Stomach (tissue), 9 donors: ENCODE data around the gene RNF39. TPM values are rescaled to one million over a fixed set of nuclear protein-coding genes. Genes with fewer than 3 reads are reported as not detected.

ENCODE experiments used
- DNase-seq, 2 donors: peaks; one replicate each; pipeline versions ENCODE4 v3.0.0 to v3.0.0-alpha.2; 2013 to 2019
- H3K27ac ChIP-seq, 5 donors: fragments of 200-600 bp in 4 of 5; sonication (generic) in 4 of 5; one replicate each; pipeline ENCODE4 v1.5.1; 2013 to 2019; ENCODE audit warnings: mild to moderate bottlenecking in 1 of 5, moderate library complexity in 1 of 5
- H3K27me3 ChIP-seq, 3 donors: fragments of 200-600 bp; sonication (generic); one replicate each; pipeline ENCODE4 v1.5.1; 2017 to 2019; ENCODE audit warnings: mixed run types in 1 of 3
- H3K36me3 ChIP-seq, 4 donors: fragments of 200-600 bp; sonication (generic); 1 replicate in 3 of 4; 2 replicates in 1 of 4; pipeline ENCODE4 v1.5.1; 2016 to 2019
- H3K4me1 ChIP-seq, 4 donors: fragments of 200-600 bp; sonication (generic); one replicate each; pipeline ENCODE4 v1.5.1; 2016 to 2019
- H3K4me3 ChIP-seq, 4 donors: fragments of 200-600 bp; sonication (generic) in 3 of 4; one replicate each; pipeline ENCODE4 v1.5.1; 2016 to 2019; ENCODE audit warnings: mild to moderate bottlenecking in 1 of 4
- H3K9me3 ChIP-seq, 4 donors: fragments of 200-600 bp; sonication (generic); one replicate each; pipeline ENCODE4 v1.5.1; 2016 to 2019
- EP300 ChIP-seq: sonication (generic); formaldehyde crosslinking; IDR thresholded peaks from one replicate; pipeline ENCODE4 v1.6.1; 2017; ENCODE audit warnings: antibody characterized with exemption
- POLR2A ChIP-seq, 4 donors: fragments of 450-650 bp; IDR thresholded peaks; one replicate each; pipeline ENCODE4 v1.6.1; 2016; ENCODE audit warnings: antibody characterized with exemption in 4 of 4, control low read depth in 2 of 4, mild to moderate bottlenecking in 1 of 4, moderate library complexity in 1 of 4
- POLR2AphosphoS5 ChIP-seq, 3 donors: sonication (generic); formaldehyde crosslinking; IDR thresholded peaks; one replicate each; pipeline ENCODE4 v1.6.1; 2016; ENCODE audit warnings: antibody characterized with exemption in 3 of 3
- WGBS, 5 donors: extraction: QIAGEN DNeasy Blood & Tissue Kit in 3 of 5; methylation state at CpG; one replicate each; pipeline versions ENCODE4 v1.1.5 to v1.1.7; 2013 to 2018; 5-methylcytosine and 5-hydroxymethylcytosine counted together
- intact Hi-C: fragments of 100-400 bp; cut with DNase I; formaldehyde crosslinking; loops from one replicate; pipeline ENCODE4 v1.15.1; 2023; ENCODE audit warnings: low total_unique reads
- polyA plus RNA-seq, 3 donors: library from polyadenylated mRNA; stranded (reverse); fragments of 200-250 nt; gene quantifications; one replicate each; pipeline ENCODE4 v1.2.3, GENCODE V29; 2013
- small RNA-seq, 4 donors: library from RNA; depleted of rRNA; stranded (forward); fragments of <200 nt; gene quantifications; one replicate each; pipeline ENCODE3, GENCODE V24; 2016
- total RNA-seq, 5 donors: library from RNA; depleted of rRNA; stranded (reverse); fragments of >200 nt; gene quantifications; one replicate each; pipeline versions ENCODE4 v1.1.0 to v1.2.3, GENCODE V29; 2014 to 2016
- TF ChIP-seq, protein P1 (sequence below), 7 experiments: fragments of 450-650 bp in 4 of 7; fragments of 200-600 bp in 3 of 7; sonication (generic) in 3 of 7; IDR thresholded peaks; one replicate each; pipeline ENCODE4 v1.5.1; 2016 to 2019; ENCODE audit warnings: antibody characterized with exemption in 7 of 7, control low read depth in 2 of 7, mild to moderate bottlenecking in 1 of 7
- donor health status: healthy with polysubstance abuse.
- donor health status: Bipolar disorder and iron deficiency.
- donor health status: healthy.

RNF39 gene
- total and polyA plus RNA-seq, 8 donors: 0.18 to 13.5 (median 3.3) TPM; not detected in 2

DNA sequence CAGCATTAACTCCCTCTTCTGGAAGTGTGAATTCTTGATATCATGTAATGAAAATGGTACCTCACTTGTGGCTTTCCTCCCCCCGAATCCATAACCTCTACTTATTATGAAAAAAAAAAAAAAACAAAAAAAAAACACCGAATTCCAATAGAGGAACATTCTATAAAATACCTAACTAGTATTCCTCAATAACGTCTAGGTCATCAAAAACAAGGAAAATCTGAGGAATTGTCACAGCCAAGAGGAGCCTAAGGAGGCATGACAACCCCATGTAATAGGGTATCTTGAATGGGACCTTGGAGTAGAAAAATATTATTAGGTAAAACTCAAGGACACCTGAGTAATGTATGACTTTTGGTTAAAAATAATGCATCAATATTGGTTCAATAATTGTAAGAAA, 53.4 kb downstream of the RNF39 start:
- 84 to 92% (median 89%) methylated on average over 3 of the region's 3 CpGs for WGBS, 5 donors
- Histone ChIP-seq H3K9me3 (no peaks in the 10 kb centered on the region), H3K27me3 (no peaks in the 10 kb centered on the region), H3K4me1 (no peaks in the 10 kb centered on the region), H3K36me3 (peaks cover 0 to 37% (median 11%) of the 10 kb centered on the region in 4 donors), H3K4me3 (no peak overlapping the region), H3K27ac (no peak overlapping the region)
- intact Hi-C loops: no loop called here
- TF ChIP-seq POLR2A (IDR thresholded peaks at IDR 0.05): no peak
- DNase-seq: no peak

DNA sequence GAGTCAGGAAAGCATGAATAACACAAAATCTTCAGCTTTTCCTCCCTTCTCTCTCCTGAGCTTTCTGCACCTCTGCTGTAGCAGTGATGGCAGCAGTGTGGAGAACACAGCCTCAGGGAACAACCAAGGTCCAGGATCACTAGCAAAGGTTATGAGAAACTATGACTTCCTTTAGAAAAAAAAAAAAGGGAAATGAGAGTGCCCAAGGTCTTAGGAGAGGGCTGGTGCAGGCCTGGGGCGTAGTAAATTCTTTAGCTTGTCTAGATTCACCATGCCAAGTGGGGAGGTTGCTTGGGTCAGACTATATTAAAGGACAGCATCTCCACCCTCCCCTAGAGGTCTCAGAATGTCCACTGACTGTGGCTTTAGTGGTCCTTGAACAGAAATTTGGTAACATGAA, 54.9 kb downstream of the RNF39 start:
- no peak overlapping the region for H3K4me3 ChIP-seq
- no peaks in the 10 kb centered on the region for H3K9me3 ChIP-seq
- intact Hi-C loops: no loop called here
- H3K27me3 ChIP-seq: no peaks in the 10 kb centered on the region
- DNase-seq: no peak
- H3K36me3 ChIP-seq: peaks cover 0 to 37% (median 11%) of the 10 kb centered on the region in 4 donors
- no peak overlapping the region for H3K27ac ChIP-seq
- 39 to 95% (median 83%) methylated on average over 1 of the region's 1 CpG for WGBS, 5 donors
- H3K4me1 ChIP-seq: no peaks in the 10 kb centered on the region
- TF ChIP-seq POLR2AphosphoS5 (IDR thresholded peaks at IDR 0.05) (no peak), EP300 (no peak), POLR2A (IDR thresholded peaks at IDR 0.05) (no peak)
- TF ChIP-seq, protein P1, sequence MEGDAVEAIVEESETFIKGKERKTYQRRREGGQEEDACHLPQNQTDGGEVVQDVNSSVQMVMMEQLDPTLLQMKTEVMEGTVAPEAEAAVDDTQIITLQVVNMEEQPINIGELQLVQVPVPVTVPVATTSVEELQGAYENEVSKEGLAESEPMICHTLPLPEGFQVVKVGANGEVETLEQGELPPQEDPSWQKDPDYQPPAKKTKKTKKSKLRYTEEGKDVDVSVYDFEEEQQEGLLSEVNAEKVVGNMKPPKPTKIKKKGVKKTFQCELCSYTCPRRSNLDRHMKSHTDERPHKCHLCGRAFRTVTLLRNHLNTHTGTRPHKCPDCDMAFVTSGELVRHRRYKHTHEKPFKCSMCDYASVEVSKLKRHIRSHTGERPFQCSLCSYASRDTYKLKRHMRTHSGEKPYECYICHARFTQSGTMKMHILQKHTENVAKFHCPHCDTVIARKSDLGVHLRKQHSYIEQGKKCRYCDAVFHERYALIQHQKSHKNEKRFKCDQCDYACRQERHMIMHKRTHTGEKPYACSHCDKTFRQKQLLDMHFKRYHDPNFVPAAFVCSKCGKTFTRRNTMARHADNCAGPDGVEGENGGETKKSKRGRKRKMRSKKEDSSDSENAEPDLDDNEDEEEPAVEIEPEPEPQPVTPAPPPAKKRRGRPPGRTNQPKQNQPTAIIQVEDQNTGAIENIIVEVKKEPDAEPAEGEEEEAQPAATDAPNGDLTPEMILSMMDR (IDR thresholded peaks at IDR 0.05): no peak

Small RNAs within 50 kb of the gene (small RNA-seq; reads per million reads assigned to genes)
- gene RF02218 (0 reads per million in 4 donors), gene RF02219 (0 reads per million in 4 donors), gene RF02220 (0 reads per million in 4 donors)

Other genes with a start within 250 kb of the RNF39 start
- not detected for gene HLA-G, start 247.9 kb downstream of the RNF39 start, total RNA-seq
- 1 to 10 TPM in 1 of 3 donors, under 1 TPM in 1, not detected in 1; 0.10 to 3.6 TPM for gene HLA-G, start 247.9 kb downstream of the RNF39 start, polyA plus RNA-seq
- 100 to 1,000 TPM; 290 to 910 (median 313) TPM for gene HLA-A, start 133.2 kb downstream of the RNF39 start, total RNA-seq
- 100 to 1,000 TPM; 142 to 628 (median 276) TPM for gene HLA-A, start 133.2 kb downstream of the RNF39 start, polyA plus RNA-seq
- 10 to 100 TPM in 3 of 5 donors, 1 to 10 TPM in 2; 4.1 to 44.2 (median 21.7) TPM for gene POLR1H, start 14.5 kb downstream of the RNF39 start, total RNA-seq
- 10 to 100 TPM; 36.0 to 65.1 (median 52.3) TPM for gene POLR1H, start 14.5 kb downstream of the RNF39 start, polyA plus RNA-seq
- 100 to 1,000 TPM in 1 of 5 donors, 10 to 100 TPM in 3, 1 to 10 TPM in 1; 1.2 to 141 (median 30.4) TPM for gene PPP1R11, start 8.6 kb downstream of the RNF39 start, total RNA-seq
- 100 to 1,000 TPM in 1 of 3 donors, 10 to 100 TPM in 2; 67.8 to 106 (median 69.7) TPM for gene PPP1R11, start 8.6 kb downstream of the RNF39 start, polyA plus RNA-seq
- gene TRIM31, start 37.3 kb upstream of the RNF39 start, total RNA-seq: 10 to 100 TPM in 2 of 5 donors, 1 to 10 TPM in 1, not detected in 2; 4.6 to 12.3 (median 11.0) TPM
- gene TRIM31, start 37.3 kb upstream of the RNF39 start, polyA plus RNA-seq: 10 to 100 TPM in 1 of 3 donors, 1 to 10 TPM in 2; 1.2 to 52.2 (median 4.3) TPM
- gene TRIM40, start 60.4 kb upstream of the RNF39 start, total RNA-seq: not detected
- not detected for gene TRIM40, start 60.4 kb upstream of the RNF39 start, polyA plus RNA-seq
- 1 to 10 TPM in 1 of 5 donors, under 1 TPM in 2, not detected in 2; 0.37 to 2.3 (median 0.58) TPM for gene TRIM10, start 85.4 kb upstream of the RNF39 start, total RNA-seq
- gene TRIM10, start 85.4 kb upstream of the RNF39 start, polyA plus RNA-seq: not detected
- gene TRIM15, start 87.8 kb upstream of the RNF39 start, total RNA-seq: 10 to 100 TPM in 1 of 5 donors, not detected in 4; 24.6 TPM
- gene TRIM15, start 87.8 kb upstream of the RNF39 start, polyA plus RNA-seq: under 1 TPM in 1 of 3 donors, not detected in 2; 0.13 TPM
- gene TRIM26, start 137.6 kb upstream of the RNF39 start, total RNA-seq: 10 to 100 TPM; 28.3 to 53.9 (median 38.8) TPM
- 10 to 100 TPM; 25.1 to 30.5 (median 30.2) TPM for gene TRIM26, start 137.6 kb upstream of the RNF39 start, polyA plus RNA-seq